ENCODE measurements around the gene EPB41L1. TPM values are rescaled to one million over a fixed set of nuclear protein-coding genes. Genes with fewer than 3 reads are reported as not detected.

The EPB41L1 gene
- total RNA-seq = 8.3 and 8.8 TPM in 2 replicates
- polyA plus RNA-seq (2012) = 28.2 TPM

GRCh38 chr20:36154700-36155628, at the start of gene EPB41L1:
Gene EPB41L1 (plus strand): TSS chr20:36154740. CDS start chr20:36173778, 19,038 bp downstream.
- no peak for DNase-seq (ENCODE audit: low read depth)

DNA sequence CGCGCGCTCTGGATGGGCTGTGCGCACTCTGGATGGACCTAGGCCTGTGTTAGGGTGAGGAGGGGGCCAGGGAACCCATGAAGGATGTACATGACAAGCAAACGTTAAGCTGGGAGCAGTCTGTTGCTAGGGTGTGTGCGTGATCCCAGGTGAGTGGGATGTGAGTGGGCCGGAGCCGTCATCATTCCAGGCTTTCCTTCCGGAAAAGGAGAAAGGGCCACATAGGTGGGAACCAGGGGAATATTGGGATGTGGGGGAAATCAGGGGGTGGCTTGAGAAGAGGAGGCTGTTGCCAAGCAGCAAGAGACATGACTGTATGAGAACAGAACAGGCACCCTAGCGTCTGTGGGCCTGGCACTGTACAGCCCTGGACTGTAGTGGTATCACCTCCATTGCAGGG, 49.7 kb upstream of the EPB41L1 start:
- DNase-seq (ENCODE audit: low read depth) = no peak

DNA sequence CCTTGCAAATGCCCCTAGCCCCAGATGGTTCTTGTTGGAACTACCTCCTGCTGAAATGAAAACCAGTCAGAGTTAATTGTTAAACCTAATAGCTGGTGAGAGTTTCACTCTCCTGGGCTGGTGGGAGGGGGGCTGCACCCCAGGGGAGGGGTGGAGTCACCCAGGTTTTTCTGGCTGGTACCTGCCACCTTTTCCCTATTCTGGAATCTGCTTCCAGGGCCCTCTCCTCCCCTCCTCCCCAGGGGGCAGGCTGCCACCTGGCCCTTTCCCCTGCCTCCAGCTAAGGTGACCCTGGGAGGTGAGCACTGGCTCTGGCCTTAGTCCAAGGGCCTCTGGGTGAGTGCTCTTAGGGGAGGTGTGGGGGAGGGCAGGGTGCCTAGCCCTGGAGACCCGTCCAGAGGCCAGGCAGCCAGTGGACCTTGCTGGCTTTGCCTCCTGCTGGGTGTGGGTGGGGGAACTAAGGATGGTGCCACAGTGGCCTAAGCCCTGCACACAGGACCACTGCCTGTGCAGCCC, 48.8 kb upstream of the EPB41L1 start:
- no peak for DNase-seq (ENCODE audit: low read depth)

DNA sequence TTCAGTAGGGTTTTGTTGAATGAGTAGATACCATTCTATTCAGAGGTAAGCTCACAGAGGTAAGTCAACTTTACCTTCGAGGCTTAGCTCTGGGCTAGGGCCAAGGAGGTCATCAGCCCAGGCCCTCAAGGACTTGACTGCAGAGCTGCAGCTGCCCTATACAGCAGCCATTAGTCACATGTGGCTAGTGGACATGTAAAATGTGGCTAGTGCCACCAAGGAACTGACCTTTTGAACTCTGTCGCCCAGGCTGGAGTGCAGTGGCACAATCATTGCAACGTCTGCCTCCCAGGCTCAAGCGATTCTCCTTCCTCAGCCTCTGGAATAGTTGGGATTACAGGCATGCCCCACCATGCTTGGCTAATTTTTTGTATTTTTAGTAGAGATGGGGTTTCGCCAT, 47.9 kb upstream of the EPB41L1 start:
- DNase-seq (ENCODE audit: low read depth) = peak; percentile 50

DNA sequence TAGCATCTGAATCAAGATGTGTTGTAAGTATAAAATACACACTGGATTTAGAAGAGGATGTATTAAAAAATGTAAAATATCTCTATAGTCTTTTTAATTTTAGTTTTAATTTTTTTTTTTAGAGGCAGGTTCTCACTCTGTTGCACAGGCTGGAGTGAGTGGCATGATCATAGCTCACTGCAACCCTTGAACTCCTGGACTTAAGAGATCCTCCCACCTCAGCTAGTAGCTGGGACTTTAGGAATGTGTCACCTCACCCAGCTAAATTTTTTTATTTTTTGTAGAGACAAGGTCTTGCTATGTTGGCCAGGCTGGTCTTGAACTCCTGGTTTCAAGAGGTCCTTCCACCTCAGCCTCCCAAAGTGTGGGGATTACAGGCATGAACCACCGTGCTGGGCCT, 46.7 kb upstream of the EPB41L1 start:
- DNase-seq (ENCODE audit: low read depth) = no peak

- peak; percentile 60 for DNase-seq (ENCODE audit: low read depth)
Measured at GRCh38 chr20:36109251-36109947, 45.1 kb upstream of the EPB41L1 start.

DNA sequence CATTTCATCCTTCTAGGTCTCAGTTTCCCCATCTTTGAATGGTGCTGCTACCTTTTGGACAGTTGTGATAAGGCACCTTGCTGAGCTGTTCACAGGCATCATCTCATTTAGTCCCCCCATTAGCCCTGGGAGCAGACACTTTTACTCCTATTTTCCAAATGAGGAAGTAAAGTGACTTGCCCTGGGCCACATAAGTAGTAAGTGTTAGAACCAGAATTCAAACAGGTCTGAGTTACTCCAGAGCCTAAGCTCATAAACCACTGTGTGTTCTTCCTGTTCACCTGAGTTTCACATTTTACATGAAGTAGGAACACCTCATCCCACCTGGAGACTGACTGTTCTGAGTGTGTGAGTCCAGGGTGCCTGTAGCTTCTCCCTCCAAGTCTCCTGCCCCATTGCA, 43.5 kb upstream of the EPB41L1 start:
- no peak for DNase-seq (ENCODE audit: low read depth)

GRCh38 chr20:36112112-36112511, 42.4 kb upstream of the EPB41L1 start:
- no peak for DNase-seq (ENCODE audit: low read depth)

GRCh38 chr20:36113036-36113435, 41.5 kb upstream of the EPB41L1 start:
- no peak for DNase-seq (ENCODE audit: low read depth)

GRCh38 chr20:36113566-36114250, 40.8 kb upstream of the EPB41L1 start:
- DNase-seq (ENCODE audit: low read depth) = no peak

DNA sequence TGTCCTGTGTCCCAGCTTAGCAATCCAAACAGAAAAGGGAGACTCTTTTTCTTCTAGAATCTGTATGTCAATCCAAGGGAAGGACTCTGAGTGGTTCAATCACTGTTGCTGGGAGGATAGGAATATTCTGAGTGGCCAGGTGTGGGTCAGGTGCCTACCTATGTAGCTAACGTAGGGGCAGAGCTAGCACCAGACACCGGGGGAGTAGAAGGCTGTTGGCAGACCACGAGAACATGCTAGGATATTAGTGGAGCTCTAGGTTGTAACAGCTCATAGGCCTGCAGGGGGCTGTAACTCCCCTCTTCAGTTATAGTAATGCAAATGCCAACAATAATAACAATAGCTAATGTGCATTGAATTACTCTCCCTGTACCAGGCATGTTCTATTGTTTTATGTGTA, 39.8 kb upstream of the EPB41L1 start:
- DNase-seq (ENCODE audit: low read depth) = no peak

DNA sequence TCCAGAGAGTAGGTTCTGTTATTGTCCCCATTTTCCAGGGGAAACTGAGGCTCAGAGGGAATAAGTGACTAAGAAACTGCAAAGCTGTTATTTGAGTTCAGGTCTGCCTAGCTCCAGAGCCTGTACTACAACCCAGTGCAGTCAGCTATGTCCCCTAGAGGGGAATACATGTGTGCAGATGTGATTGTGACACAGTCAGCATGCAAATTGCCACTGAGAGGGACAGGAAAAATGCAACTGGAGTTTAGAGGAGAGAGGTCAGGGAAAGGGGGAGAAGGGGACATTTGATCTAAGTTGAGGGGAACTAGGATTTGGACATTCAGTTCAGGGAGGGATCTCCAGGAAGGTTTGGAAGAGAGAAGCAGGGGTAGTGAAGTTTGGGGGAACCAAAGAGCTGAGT, 38.6 kb upstream of the EPB41L1 start:
- no peak for DNase-seq (ENCODE audit: low read depth)

DNA sequence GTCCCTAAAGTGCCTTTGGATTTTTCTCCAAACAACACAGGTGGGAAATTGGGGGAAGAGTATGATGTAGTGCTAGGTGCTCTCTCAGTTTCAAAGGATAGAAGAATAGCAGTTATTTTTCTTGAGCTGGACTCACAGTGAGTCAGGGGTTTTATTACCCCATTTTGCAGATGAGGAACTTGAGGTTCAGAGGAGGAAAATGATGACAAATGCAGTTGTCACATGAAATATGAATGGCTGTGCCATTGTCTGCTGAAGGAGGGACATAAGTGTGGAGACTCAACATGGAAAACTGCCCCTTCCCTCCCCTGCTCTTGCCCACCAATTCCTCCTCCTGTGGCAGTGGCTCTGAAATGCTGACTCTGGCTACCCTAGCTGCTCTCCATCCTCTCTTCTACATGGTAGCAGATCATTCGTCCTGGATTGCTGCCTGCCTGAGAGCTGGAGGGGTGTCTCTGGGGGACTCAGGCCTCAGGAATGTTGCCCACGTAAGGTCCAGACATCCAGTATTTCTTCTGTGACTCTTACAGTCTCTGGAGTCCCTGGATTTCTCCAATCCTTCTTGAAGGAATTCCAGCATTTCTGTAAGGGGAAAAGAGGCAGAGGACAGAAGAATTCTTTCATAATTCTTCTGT, 37.6 kb upstream of the EPB41L1 start:
- DNase-seq (ENCODE audit: low read depth) = no peak

DNA sequence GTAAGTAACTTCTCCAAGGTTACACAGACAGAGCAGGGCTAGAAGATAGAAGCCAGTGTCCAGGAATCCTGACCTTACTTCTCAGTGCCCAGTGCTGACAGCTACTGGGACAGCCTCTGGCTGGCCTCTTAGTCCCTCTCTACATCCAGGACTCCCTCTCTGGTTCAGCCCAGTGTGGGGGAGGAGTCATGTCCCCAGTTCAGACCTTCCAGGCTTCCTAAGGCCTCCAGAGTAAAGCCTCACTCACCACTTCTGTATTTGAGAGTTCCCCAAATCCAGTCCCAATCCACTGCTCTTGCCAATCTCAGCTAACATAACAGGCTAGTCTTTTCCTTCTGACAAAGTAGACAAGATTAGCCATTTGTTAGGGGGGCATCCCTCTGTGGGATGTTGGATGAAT, 36.9 kb upstream of the EPB41L1 start:
- no peak for DNase-seq (ENCODE audit: low read depth)

GRCh38 chr20:36118371-36118770, 36.2 kb upstream of the EPB41L1 start:
- no peak for DNase-seq (ENCODE audit: low read depth)

GRCh38 chr20:36119537-36119936, 35.0 kb upstream of the EPB41L1 start:
- DNase-seq (ENCODE audit: low read depth) = no peak

DNA sequence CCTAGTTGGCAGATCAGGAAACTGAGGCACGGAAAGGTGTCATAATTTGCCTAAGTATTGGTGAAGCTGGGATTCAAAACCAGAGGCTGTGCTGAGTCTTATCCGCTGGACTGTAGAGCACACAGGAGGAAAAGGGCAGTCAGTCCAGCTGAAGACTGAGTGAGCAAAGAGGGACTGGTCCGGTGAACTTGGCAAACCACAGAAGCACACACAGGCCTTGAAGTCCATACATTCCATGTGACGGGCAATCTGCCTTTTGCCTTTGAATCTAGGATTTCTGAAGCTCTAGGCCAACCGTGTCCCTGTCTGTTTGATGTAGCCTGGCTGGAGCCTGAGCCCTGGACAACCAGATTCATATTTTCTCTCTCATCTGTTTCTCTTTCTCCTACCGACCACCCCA, 34.3 kb upstream of the EPB41L1 start:
- DNase-seq (ENCODE audit: low read depth) = no peak

DNA sequence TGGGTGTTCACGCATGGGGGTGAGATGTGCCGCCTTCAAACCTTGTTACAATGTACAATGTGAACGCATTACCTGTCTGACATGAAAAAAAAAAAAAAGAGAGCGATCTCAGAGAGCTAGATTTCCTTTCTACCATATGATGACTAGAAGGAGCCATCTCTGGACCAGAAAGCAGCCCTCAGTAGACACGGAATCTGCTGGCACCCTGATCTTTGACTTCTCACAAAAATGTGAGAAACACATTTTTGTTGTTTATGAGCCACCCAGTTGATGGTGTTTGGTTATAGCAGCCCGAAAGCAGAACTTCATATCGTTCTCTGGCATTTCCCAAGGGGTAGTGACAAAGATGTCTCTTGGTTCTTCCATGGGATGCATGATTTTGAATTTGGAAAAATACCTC, 33.5 kb upstream of the EPB41L1 start:
- DNase-seq (ENCODE audit: low read depth) = no peak

DNA sequence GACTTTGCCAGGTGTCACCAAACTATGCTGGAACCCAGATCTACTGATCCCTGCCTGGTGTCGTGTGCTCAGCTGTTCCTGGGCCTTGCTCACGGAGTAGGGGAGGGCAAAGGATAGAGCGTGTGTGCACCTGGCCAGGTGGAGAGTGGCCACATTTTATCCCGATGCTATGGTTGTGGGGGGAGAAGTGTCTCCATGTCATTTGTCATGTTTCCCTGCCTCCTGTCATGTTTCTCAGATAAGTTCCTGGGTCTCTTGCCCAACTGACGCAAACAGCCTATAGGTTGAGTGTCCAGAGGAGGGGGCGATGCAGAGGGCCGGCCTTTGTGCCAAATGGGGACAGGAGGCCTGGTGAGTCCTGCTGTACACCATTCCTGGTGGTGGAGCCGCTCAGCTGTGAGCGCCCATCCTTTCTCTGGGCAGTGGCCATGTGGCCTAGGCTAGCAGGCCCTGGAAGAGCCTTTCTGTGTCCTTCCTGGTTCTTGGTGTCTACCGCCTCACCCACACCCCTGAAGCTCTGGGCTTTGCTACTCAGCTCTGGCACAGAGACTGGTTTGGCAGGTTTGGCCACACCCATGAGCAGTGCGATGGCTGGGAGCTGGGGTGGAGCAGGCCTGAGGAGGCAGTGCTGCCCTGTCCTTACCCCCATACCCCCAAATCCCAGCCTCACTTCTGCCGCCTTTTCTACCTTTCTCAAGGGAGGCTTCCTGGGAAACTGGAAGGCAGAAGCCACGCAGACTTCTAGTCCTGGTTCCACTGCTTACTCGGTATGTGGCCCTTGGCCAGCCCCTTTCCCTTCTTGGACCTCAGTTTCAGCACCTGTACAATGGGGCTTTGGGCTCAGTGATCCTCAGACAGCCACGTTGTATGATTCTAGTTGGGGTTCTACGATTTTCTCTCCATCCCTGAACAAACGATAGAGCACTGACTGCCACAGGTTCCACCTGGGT, 32.3 kb upstream of the EPB41L1 start:
- no peak for DNase-seq (ENCODE audit: low read depth)

DNA sequence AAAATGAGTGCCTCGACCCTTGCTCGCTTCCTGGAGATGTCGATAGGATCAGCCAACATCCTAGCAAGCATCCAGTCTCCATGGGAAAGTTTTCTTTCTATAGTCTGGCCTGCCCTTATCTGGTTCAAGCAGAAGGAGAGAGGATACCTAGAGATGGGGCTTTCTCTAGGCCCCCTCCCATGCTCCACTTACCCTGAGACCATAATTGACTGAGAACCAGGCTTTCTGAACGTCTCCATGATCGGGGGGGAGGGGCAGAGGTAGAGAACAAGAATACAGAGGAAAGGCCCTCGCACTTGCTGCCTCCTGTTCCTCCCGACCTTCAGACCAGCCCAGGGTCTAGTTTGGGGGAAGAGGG, 31.6 kb upstream of the EPB41L1 start:
- no peak for DNase-seq (ENCODE audit: low read depth)

Measured in myocyte (in vitro differentiated cells).